Measurements from ENCODE around the gene TRIM28. TPM values are rescaled to one million over a fixed set of nuclear protein-coding genes. Genes with fewer than 3 reads are reported as not detected.

TRIM28 gene
- total and polyA plus RNA-seq, 4 experiments from 2014 or later = 19.4 to 348 (median 206) TPM

DNA sequence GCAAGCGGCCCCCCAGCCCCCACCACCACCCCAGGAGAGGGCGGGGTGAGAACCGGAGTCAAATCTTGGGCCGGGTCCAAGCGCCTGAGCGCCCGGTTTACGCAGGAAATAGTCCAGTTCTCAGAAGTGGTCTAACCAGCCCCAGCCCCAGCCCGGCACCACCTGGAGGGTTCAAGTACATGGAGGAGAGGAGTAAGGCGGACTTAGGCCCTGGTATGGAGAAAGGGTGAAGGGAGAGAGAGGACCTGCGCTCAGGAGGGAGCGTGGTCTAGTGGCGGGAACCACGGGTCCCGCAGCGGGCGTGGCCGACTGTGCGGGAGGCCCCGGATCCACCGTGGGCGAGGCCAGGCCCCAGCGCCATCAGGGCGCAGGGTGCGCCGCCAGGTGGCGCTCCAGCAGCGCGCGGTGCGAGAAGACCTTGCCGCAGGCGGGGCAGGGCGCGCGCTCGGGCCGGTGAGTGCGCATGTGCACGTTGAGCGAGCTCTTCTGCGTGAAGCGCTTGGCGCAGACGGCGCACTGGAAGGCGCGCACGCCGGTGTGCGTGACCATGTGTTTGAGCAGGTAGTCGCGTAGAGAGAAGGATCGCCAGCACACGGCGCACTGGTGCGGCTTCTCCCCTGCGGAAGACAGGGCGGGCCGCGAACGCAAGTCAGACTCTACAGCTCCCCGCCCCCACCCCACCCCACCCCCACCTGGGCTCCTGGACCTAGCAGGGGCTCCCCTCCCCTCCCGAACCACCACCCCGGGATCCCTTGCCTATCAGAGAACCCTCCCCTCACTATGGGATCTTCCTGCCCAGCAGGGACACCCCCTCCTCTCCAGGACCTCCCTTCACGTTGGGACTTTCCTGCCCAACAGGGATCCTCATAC lies 29.9 kb upstream of the TRIM28 start:
- peak overlapping the region; percentile 74 to 88 (median 84) for H3K4me3 Mint-ChIP-seq
- intact Hi-C loops (cut with micrococcal nuclease) = loop anchor here (1.0 kb wide), 3 partner anchors 30 to 332 kb away; partner anchors contain the start of gene TRIM28

GRCh38 chr19:58514564-58515022 lies 29.3 kb upstream of the TRIM28 start:
- peak overlapping the region; percentile 52 to 91 (median 88) for H3K27ac Mint-ChIP-seq
- ChIA-PET CTCF (ENCODE audit: partially characterized antibody) (interaction anchor here (0.6 to 13.8 kb wide), 14 partner anchors 8 to 184 kb away, joined by 3 to 260 read pairs (median 4); partner anchors contain the start of genes CHMP2A and ZNF497), POLR2A (ENCODE audit: partially characterized antibody) (interaction anchor here (0.6 to 2.5 kb wide), 9 partner anchors 24 to 66 kb away, joined by 3 to 21 read pairs (median 4); partner anchors contain the start of genes CHMP2A and TRIM28)
- Histone ChIP-seq H3K4me3 (ENCODE audit: low read length in 2 of 2) (peak overlapping the region in 1 of 2 donors; percentile 9), H3K27me3 (ENCODE audit: insufficient read depth, low read length) (no peaks in the 10 kb centered on the region), H3K4me1 (ENCODE audit: insufficient read depth, low read length) (peaks cover 33% of the 10 kb centered on the region), H3K9me3 (ENCODE audit: control insufficient read depth in 1 of 2, low read length in 2 of 2) (no peaks in the 10 kb centered on the region), H3K27ac (ENCODE audit: low read depth, low read length) (peak overlapping the region; percentile 31), H3K36me3 (ENCODE audit: insufficient read depth, low read length) (peaks cover 13% of the 10 kb centered on the region)
- intact Hi-C loops (cut with micrococcal nuclease) = loop anchor here (1.0 to 5.0 kb wide), 4 partner anchors 30 to 332 kb away; partner anchors contain the start of genes TRIM28 and ZNF446
- no peaks in the 10 kb centered on the region for H3K9me3 Mint-ChIP-seq
- H3K4me3 Mint-ChIP-seq = peak overlapping the region; percentile 61 to 88 (median 82)
- H3K27me3 Mint-ChIP-seq = no peaks in the 10 kb centered on the region
- peaks cover 14 to 53% (median 34%) of the 10 kb centered on the region in 4 donors for H3K4me1 Mint-ChIP-seq
- H3K36me3 Mint-ChIP-seq = peaks cover 6 to 15% of the 10 kb centered on the region in 2 donors
- no peak for DNase-seq

More for the DNA sequence above, 29.9 kb upstream of the TRIM28 start:
- Histone ChIP-seq H3K36me3 (ENCODE audit: insufficient read depth, low read length) (peaks cover 13% of the 10 kb centered on the region), H3K4me1 (ENCODE audit: insufficient read depth, low read length) (peaks cover 31% of the 10 kb centered on the region), H3K27me3 (ENCODE audit: insufficient read depth, low read length) (no peaks in the 10 kb centered on the region), H3K9me3 (ENCODE audit: control insufficient read depth in 1 of 2, low read length in 2 of 2) (no peaks in the 10 kb centered on the region), H3K4me3 (ENCODE audit: low read length in 2 of 2) (peak overlapping the region in 1 of 2 donors; percentile 32), H3K27ac (ENCODE audit: low read depth, low read length) (peak overlapping the region; percentile 61)
- H3K9me3 Mint-ChIP-seq = no peaks in the 10 kb centered on the region
- H3K27me3 Mint-ChIP-seq = no peaks in the 10 kb centered on the region
- DNase-seq = peak; percentile 93 to 95 (median 94)
- H3K36me3 Mint-ChIP-seq = peaks cover 6 to 11% of the 10 kb centered on the region in 2 donors
- POLR2A ChIA-PET (ENCODE audit: partially characterized antibody) = interaction anchor here (0.6 to 2.5 kb wide), 11 partner anchors 25 to 66 kb away, joined by 3 to 21 read pairs (median 4); partner anchors contain the start of genes CHMP2A, MZF1, TRIM28 and UBE2M
- CTCF ChIA-PET (ENCODE audit: partially characterized antibody) = interaction anchor here (0.6 to 13.8 kb wide), 14 partner anchors 9 to 184 kb away, joined by 3 to 260 read pairs (median 4); partner anchors contain the start of genes CHMP2A and ZNF497
- H3K27ac Mint-ChIP-seq = peak overlapping the region; percentile 82 to 93 (median 91)
- peaks cover 11 to 49% (median 29%) of the 10 kb centered on the region in 4 donors for H3K4me1 Mint-ChIP-seq

DNA sequence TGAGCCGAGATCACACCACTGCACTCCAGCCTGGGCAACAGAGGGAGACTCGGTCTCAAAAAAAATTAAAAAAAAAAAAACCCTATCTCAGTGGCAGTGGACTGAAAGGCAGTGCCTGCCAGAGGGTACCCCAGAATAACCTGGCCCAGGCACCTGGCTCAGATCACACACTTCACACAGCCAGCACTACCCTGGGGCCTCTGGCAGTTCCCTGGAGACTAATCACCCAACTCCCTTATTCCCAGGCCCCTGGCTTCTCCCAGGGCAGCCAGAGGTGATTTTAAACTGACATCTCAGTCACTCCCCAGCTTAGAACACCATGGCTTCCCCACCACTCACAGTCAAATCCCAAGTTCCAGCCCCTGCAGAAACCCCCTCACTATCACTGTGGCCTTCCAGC lies 28.6 kb upstream of the TRIM28 start:
- peaks cover 13% of the 10 kb centered on the region for H3K36me3 ChIP-seq (ENCODE audit: insufficient read depth, low read length)
- Mint-ChIP-seq H3K36me3 (peaks cover 6 to 19% of the 10 kb centered on the region in 2 donors), H3K27ac (peak overlapping the region in 3 of 7 donors; percentile 48 to 84 (median 84)), H3K9me3 (no peaks in the 10 kb centered on the region), H3K4me3 (peak overlapping the region in 5 of 8 donors; percentile 10 to 60 (median 49)), H3K27me3 (no peaks in the 10 kb centered on the region), H3K4me1 (peaks cover 16 to 60% (median 39%) of the 10 kb centered on the region in 4 donors)
- no peak overlapping the region for H3K27ac ChIP-seq (ENCODE audit: low read depth, low read length)
- no peak for DNase-seq
- peaks cover 36% of the 10 kb centered on the region for H3K4me1 ChIP-seq (ENCODE audit: insufficient read depth, low read length)
- no peaks in the 10 kb centered on the region for H3K27me3 ChIP-seq (ENCODE audit: insufficient read depth, low read length)
- CTCF ChIA-PET (ENCODE audit: partially characterized antibody) = interaction anchor here (1.3 to 13.8 kb wide), 2 partner anchors 54 to 65 kb away, joined by 3 to 260 read pairs; no protein-coding TSS in a partner anchor
- H3K4me3 ChIP-seq (ENCODE audit: low read length in 2 of 2) = no peak overlapping the region
- intact Hi-C loops (cut with micrococcal nuclease) = loop anchor here (5.0 kb wide), 1 partner anchor 38 kb away; the partner anchor contains the start of gene ZNF446
- no peaks in the 10 kb centered on the region for H3K9me3 ChIP-seq (ENCODE audit: control insufficient read depth in 1 of 2, low read length in 2 of 2)
- POLR2A ChIA-PET (ENCODE audit: partially characterized antibody) = interaction anchor here (0.7 to 1.9 kb wide), 4 partner anchors 29 to 65 kb away, joined by 3 to 5 read pairs (median 3); partner anchors contain the start of gene TRIM28

DNA sequence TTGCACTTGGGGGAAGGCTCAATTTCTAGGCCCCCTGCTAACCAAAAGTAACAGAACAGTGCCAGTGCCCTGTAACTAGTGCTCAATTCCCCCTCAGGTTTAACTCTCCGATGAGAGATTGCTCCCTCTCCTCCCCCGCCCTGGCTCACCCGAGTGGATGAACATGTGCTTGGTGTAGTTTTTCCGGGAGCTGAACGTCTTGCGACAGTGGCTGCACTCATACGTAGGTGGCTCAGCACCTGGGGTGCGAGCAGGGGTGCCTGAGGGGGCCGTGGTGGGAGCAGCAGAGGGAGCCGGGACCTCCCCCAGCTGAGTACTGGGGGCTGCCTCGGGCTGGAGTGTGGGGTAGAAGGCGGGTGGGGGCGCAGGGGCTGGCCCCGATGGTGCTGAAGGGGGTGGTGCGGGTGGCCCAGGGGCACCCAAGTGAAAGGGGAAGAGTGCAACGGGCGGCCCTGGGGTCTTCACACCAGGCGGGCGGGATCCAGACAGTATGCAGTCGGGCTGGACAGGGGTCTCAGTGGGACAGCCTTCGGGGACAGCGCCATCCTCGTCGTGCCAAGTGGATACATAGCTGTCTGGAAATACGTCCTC lies 27.5 kb upstream of the TRIM28 start:
- H3K4me1 Mint-ChIP-seq = peaks cover 18 to 63% (median 41%) of the 10 kb centered on the region in 4 donors
- Histone ChIP-seq H3K4me3 (ENCODE audit: low read length in 2 of 2) (no peak overlapping the region), H3K9me3 (ENCODE audit: control insufficient read depth in 1 of 2, low read length in 2 of 2) (no peaks in the 10 kb centered on the region), H3K27me3 (ENCODE audit: insufficient read depth, low read length) (no peaks in the 10 kb centered on the region), H3K4me1 (ENCODE audit: insufficient read depth, low read length) (peaks cover 40% of the 10 kb centered on the region), H3K36me3 (ENCODE audit: insufficient read depth, low read length) (peaks cover 13% of the 10 kb centered on the region), H3K27ac (ENCODE audit: low read depth, low read length) (no peak overlapping the region)
- CTCF ChIA-PET (ENCODE audit: partially characterized antibody) = interaction anchor here (13.8 kb wide), 1 partner anchor 64 kb away, joined by 260 read pairs; no protein-coding TSS in a partner anchor
- H3K9me3 Mint-ChIP-seq = no peaks in the 10 kb centered on the region
- no peaks in the 10 kb centered on the region for H3K27me3 Mint-ChIP-seq
- no peak for DNase-seq
- intact Hi-C loops (cut with micrococcal nuclease) = loop anchor here (5.0 kb wide), 1 partner anchor 39 kb away; the partner anchor contains the start of gene ZNF446
- peaks cover 6 to 19% of the 10 kb centered on the region in 2 donors for H3K36me3 Mint-ChIP-seq
- H3K27ac Mint-ChIP-seq = peak overlapping the region in 3 of 7 donors; percentile 48 to 84 (median 57)
- peak overlapping the region in 2 of 8 donors; percentile 12 to 36 for H3K4me3 Mint-ChIP-seq
- POLR2A ChIA-PET (ENCODE audit: partially characterized antibody) = interaction anchor here (1.0 to 1.9 kb wide), 2 partner anchors 28 to 64 kb away, joined by 3 to 5 read pairs; partner anchors contain the start of gene TRIM28

DNA sequence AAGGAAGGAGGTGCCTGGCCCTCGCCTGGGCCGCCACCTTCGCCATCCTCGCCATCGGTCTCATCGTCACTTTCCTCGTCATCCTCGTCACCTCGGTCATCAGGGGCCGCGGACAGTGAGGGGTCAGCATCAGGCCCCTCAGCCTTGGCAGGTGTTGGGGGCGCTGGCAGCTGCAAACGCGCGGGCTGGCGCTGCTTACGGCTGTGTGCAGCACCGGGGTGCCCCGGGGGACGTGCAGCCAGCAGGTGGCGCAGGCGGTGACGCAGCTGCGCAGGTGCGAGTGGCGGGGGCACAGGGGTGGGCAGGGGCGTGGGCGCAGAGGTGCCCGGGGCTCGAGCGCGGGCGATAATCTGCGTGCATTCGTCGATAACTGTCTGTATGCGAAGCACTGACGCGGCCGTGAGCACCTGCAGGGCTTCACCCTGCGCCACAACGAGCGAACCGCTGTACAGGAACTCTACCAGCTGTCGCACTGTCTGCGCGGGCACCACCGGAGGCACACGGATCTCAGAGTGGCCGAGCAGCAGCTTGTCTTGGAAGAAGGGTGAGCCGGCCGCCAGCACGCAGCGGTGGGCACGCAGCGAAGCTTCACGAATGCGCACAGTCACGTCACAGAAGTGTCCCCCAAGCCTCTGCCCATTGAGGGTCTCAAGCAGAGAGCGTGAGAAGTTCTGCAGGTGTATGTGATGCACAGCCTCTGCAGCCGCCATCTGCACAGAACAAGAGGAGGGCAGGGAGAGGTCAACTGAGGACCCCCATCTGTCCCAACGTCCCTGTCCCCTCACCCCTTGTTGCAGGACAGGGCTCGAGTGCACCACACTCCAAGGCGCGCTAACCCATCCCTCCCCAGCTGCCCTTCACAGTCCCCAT lies 26.7 kb upstream of the TRIM28 start:
- H3K36me3 Mint-ChIP-seq = peaks cover 6 to 19% of the 10 kb centered on the region in 2 donors
- no peak for DNase-seq
- ChIA-PET CTCF (ENCODE audit: partially characterized antibody) (interaction anchor here (3.9 to 13.8 kb wide), 2 partner anchors 37 to 63 kb away, joined by 28 to 260 read pairs; partner anchors contain the start of gene CHMP2A), POLR2A (ENCODE audit: partially characterized antibody) (interaction anchor here (0.6 to 5.4 kb wide), 3 partner anchors 17 to 46 kb away, joined by 3 to 86 read pairs (median 33); partner anchors contain the start of gene CHMP2A)
- H3K4me3 ChIP-seq (ENCODE audit: low read length in 2 of 2) = no peak overlapping the region
- peak overlapping the region in 1 of 8 donors; percentile 34 for H3K4me3 Mint-ChIP-seq
- no peaks in the 10 kb centered on the region for H3K9me3 Mint-ChIP-seq
- no peaks in the 10 kb centered on the region for H3K27me3 Mint-ChIP-seq
- H3K36me3 ChIP-seq (ENCODE audit: insufficient read depth, low read length) = peaks cover 13% of the 10 kb centered on the region
- peaks cover 40% of the 10 kb centered on the region for H3K4me1 ChIP-seq (ENCODE audit: insufficient read depth, low read length)
- intact Hi-C loops (cut with micrococcal nuclease) = loop anchor here (5.0 kb wide), 1 partner anchor 40 kb away; the partner anchor contains the start of gene ZNF446
- no peak overlapping the region for H3K27ac Mint-ChIP-seq
- no peak overlapping the region for H3K27ac ChIP-seq (ENCODE audit: low read depth, low read length)
- peaks cover 18 to 63% (median 41%) of the 10 kb centered on the region in 4 donors for H3K4me1 Mint-ChIP-seq
- H3K9me3 ChIP-seq (ENCODE audit: control insufficient read depth in 1 of 2, low read length in 2 of 2) = no peaks in the 10 kb centered on the region
- H3K27me3 ChIP-seq (ENCODE audit: insufficient read depth, low read length) = no peaks in the 10 kb centered on the region
